Stimulated activated CD4-positive, alpha-beta T cell treated with anti-CD3 and anti-CD28 coated beads, TNF-alpha, amount 100 ng/mL, for 4 hours (primary cell): ENCODE measurements around the gene DPM2.

Source experiments
- DNase-seq, 3 experiments: peaks; one replicate each; pipeline ENCODE4 v3.0.0-alpha.2; 2020; ENCODE audit warnings: low read depth in 3 of 3

Gene DPM2

DNA sequence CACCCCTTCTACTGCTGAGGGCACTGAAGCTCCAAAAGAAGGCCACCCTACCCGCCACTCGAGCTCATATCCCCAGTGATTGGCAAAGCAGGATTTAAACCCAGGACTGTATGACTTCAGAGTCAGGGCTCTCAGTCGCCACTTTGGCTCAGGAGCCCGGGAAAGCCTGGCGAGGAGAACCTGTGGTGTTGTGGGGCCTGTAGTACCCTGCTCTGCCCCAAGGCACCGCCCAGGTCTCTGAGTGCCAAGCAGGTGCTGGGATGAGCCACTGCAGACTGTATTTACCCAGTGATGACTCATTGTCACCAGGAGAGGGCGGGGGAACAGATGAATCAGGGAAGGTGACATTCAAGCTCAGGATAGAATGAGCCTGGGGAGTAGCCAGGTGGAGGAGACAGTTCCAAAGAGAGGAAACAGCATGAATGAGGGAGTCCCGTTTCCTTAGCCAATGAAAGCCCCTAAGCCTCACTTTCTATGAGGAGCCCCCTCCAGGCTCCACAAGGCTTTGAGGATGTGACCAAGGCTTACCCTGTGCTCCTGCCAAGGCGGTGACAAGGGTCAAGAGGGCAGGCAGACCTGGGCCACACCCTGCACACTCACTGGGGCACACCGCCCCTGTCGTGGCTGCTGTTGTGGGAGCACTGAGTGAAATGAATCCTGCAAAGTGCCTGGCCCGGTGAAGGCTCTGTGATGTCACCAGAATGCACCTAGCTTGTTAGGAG is 17.8 kb upstream of the DPM2 start:
- peak; percentile 57 to 83 (median 76) for DNase-seq

- no peak for DNase-seq
Observed at GRCh38 chr9:127954831-127955293, 17.2 kb upstream of the DPM2 start.

- DNase-seq = no peak
Observed at GRCh38 chr9:127953768-127954505, 16.3 kb upstream of the DPM2 start.

GRCh38 chr9:127953154-127953553 is 15.5 kb upstream of the DPM2 start:
- no peak for DNase-seq

DNA sequence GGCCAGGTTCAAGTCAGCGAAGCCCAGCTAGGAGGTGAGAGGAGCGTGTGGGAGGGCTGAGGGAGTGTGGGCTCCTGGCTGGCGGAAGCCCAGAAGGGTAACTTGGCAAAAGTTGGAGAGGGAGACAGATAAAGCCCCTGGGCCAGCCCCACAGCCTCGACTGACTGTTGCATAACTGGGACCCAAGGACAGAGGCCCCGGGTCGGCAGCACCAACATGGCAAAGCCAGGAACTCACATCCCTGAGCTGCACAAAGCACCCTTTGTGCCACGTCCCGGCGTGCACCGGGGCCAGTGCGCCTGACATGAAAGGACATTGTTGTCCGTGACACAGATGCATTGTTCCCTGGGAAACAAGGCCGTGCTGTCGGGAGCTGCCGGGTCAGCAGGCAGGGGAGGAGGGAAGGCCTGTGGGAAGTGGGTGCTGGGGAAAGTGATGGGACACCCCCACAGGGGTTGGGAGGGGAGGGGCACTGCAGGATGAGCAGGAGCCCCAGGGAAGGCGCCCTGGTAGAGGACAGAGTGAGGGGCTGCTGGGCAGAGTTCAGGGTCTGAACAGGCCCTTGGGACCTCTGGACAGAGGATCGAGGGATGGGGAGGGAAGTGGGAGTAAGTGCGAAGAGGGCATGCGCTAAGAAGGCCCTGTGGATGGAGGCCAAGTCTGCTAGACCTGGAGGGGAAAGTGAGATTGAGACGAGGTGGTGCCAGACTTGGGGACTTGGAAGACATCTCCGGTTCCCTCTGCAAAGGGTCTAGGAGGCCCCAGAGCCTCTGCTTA is 13.0 kb upstream of the DPM2 start:
- DNase-seq = no peak

DNA sequence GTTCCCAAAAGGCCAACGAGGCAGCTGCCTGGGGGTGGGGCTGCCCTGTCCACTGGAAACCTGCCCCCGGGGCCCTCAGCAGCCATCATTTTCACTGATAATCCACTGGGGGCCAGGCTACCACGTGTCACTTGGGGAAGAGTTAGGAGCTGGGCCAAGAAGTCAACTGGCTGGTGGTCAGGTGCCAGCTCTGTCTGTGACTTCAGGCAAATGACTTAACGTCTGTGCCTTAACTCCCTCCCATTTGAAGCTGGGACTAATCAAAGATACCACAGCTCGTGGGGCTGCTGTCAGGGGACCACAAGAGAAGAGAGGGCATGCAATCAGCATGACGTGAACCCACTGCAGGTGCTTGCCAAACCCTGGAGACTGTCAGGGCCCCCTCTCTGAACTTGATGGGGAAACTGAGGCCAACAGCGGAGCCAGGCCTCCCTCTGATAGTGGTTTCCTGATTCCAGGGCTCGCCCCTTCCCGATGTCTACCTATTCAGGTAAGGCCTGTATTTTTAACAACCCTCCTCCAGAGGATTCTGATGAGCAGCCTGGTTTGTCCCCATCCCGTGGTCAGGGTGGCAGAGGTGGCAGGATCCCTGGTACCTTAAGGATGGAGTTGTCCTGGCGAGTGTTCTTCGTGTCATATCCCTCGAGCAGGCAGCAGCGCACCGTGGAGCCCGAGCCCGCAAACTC is 12.3 kb upstream of the DPM2 start:
- DNase-seq = no peak

GRCh38 chr9:127947841-127948710 is 10.4 kb upstream of the DPM2 start:
- DNase-seq = no peak

GRCh38 chr9:127946728-127947127 is 9.1 kb upstream of the DPM2 start:
- no peak for DNase-seq

DNA sequence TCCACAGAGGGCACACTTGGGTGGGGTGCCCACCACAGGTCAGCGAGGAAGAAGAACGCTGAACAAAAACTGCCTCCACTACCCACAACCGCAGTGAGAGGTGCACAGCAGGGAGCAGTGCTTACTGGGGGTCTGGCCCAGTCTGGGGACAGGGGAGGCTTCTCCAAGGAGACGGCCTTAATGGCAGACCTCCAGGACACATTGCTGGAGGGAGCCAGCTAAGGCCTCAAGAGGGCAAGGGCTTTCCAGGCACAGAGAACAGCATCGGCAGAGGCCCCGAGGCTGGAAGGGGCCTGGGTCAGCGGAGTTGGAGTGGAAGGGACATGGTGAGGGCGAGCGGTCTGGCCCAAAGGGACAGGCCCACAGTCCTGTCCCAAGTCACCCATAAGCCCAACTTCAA is 8.3 kb upstream of the DPM2 start:
- no peak for DNase-seq

- no peak for DNase-seq
Observed at GRCh38 chr9:127945338-127945737, 7.7 kb upstream of the DPM2 start.

GRCh38 chr9:127944586-127945218 is 7.0 kb upstream of the DPM2 start:
- no peak for DNase-seq

DNA sequence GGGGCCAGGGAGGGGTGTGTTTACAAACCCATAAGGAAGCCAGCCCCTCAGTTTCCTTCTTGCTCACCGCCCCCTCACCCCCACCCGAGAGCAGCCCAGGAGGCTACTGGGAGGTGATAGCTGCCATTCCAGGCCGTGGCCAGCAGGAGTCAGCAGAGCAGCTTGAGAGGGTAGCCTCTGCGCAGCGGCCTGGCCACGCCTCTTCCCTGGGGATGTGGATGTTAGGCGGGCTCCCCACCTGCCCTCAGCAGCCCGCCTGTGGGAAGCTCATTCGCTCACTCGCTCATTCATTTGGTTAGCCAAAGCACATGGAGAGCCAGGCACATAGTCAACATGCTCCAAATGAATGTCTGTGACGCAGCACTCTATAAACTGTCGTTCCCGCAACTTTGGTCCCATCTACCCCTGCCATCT is 6.1 kb upstream of the DPM2 start:
- peak; percentile 60 to 63 (median 62) for DNase-seq

DNA sequence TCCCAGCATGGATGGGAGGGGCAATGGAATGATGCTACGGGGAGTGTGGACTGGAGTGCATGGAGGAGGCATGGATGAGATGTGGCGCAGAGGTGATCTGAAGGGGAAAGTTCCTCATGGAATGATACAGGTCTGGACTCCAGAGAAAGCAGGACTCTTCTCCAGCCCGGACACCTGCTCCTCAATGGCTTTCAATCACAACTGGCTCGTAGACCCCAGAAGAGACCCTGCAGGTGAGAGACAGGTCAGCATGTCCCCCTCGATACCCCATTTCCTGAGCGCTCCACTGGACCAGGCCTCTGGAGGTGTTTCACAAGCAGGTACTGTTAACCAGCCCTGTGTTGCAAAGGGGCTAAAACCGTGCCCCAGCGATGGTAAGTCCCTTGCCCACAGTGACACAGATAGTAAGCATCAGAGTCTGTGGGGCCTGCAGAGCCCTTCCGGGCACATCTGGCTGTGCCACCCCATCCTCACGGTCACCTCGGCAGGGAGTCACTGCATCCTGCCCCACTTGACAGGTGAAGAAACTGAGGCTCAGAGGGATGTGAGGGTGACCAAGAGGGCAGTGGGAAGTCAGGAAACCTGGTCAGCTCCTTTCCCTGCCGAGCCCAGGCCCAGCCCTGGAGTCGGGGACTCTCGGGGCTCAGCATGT is 5.5 kb upstream of the DPM2 start:
- no peak for DNase-seq

- no peak for DNase-seq
Observed at GRCh38 chr9:127942216-127943010, 4.8 kb upstream of the DPM2 start.

- no peak for DNase-seq
Observed at GRCh38 chr9:127941961-127942215, 4.2 kb upstream of the DPM2 start.

- no peak for DNase-seq
Observed at GRCh38 chr9:127941062-127941960, 3.7 kb upstream of the DPM2 start.

DNA sequence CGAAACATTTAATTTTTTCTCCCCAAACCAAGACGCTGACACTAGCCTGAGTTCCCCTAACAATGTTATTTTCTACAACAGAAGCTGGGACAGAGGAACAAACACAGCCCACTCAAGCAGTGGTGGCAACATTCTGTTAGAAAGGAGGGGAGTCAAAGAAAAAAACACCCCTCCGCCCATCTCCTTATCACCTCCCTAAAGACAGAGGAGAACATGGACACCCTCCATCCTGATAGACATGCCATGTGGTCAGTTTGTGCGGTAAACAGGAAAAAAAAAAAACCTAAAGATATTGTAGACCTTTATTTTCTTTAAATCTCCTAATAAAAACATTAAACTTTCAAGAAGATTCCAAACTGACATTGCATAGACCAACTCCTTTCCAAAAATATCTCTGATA is 2.9 kb upstream of the DPM2 start:
- no peak for DNase-seq

DNA sequence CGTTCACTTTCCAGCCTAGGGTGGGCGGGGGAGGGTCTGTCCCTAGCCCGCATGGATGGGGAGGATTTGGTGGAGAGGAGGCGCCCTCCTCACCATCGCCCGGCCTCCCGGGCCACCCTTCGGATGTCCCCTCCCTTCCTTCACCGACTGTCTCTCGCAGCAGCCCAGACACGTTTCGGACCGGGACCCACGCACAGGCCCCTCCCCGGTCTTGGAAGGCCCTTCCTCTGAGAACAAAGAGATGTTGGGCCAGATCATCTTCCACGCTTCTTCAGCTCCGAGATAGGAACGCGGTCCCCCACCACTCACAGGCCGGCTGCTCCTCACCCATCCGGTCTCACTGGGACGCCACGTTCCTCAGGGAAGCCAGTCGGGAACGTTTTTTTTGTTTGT is 640 bp upstream of the DPM2 start:
- DNase-seq = no peak

DNA sequence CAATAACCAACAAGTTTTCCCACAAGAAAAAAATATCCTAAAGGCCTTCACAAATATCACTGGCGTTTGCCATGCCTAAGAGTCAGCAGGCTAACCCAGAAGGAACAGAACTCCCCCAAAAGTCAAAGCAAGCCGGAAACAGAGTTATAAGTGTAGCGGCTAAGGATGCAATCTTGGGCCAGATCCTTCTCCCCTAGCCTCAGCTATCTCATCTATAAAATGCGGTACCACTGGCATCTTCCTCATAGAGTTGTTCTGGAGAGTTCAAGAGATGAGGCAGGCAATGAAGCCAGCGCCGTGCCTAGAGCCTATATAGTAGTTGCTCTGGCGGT is 632 bp downstream of the DPM2 start:
- no peak for DNase-seq
